ENCODE results near the gene GOLGA6B.
"Not testable (repeated sequence)": the region's sequence is repeated elsewhere in the genome, so short reads cannot be mapped to it uniquely, and the experiment has no call there.

Gene GOLGA6B, protein sequence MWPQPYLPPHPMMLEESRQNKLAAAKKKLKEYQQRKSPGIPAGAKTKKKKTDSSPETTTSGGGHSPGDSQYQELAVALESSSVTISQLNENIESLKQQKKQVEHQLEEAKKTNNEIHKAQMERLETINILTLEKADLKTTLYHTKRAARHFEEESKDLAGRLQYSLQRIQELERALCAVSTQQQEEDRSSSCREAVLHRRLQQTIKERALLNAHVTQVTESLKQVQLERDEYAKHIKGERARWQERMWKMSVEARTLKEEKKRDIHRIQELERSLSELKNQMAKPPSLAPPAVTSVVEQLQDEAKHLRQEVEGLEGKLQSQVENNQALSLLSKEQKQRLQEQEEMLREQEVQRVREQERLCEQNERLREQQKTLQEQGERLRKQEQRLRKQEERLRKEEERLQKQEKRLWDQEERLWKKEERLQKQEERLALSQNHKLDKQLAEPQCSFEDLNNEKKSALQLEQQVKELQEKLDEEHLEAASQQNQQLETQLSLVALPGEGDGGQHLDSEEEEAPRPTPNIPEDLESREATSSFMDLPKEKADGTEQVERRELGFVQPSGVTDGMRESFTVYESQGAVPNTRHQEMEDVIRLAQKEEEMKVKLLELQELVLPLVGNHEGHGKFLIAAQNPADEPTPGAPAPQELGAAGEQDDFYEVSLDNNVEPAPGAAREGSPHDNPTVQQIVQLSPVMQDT

DNA sequence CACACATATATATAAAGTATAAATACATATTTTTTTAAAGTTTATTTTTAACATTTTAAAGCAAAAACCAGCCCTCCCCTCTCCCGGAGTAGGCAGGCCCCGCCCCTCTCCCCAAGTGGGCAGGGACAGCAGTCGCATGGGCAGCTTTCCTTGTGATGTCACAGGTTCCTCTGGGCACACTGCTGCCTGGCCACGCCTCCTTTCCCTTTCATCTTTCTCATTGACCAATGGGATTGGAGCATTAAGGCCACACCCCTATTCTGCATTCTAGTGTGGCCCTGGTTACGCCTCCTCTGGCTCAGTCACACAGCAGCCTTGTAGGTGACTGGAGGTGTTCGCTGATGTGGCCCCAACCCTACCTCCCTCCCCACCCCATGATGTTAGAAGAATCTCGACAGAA, at the start of gene GOLGA6B:
Gene GOLGA6B (plus strand): TSS at position 301 of the 400 bp plus-strand sequence. CDS start 41 bp downstream, at position 342.
- DNase-seq (ENCODE audit: low read depth), result not testable (repeated sequence)

DNA sequence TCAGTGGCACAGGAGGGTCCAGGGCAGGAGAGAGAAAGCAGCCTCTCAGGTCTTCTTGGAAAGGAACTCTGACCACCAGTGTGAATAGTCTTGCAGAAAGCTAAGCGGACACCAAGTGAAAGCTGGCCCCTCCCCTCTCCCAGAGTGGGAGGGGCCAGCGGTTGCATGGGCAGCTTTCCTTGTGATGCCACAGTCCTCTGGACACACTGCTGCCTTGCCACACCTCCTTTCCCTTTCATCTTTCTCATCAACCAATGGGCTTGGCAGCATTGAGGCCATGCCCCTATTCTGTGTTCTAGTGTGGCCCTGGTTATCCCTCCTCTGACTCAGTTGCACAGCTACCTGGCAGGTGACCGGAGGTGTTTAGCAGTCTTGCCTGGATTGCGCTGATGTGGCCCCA, 49.7 kb upstream of the GOLGA6B start:
- no peak for DNase-seq (ENCODE audit: low read depth)

DNA sequence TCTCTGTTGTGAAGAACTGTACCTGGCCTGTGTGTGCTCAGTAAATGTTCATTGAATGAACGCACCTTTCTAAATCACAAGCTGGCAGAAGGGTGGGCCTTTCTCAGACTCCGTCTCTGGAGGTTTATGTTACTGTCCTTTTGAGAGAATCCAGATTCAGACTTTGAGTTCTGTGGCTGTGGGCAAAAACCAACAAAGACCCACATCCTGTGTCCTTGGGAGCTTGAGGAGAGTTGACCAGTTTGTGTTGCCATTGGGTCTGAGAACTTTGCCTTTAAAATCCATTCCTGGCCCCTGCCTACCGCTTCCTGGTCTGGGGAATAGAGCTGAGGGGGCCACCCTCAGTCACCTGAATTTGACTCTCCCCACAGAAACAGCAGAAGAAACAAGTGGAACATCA, 46.4 kb upstream of the GOLGA6B start:
- not testable (repeated sequence) for DNase-seq (ENCODE audit: low read depth)

DNA sequence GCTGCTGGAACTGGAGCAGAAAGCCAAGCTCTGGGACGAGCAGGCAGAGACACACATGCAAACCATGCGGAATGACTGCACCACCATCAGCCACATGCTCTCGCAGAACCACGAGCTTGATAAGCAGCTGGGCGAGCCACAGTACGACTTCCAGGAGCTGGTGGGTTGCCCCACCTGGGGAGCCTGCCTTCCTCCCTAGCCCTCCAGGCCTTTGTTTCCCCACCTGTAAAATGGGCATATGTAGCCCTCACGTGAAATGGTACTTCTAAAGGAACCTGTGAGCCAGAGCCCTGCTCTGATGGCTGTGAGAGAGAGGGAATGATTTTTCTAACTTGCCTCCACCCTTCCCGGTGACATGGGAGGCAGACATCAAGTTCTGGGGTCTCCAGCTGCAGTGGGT, 44.6 kb upstream of the GOLGA6B start:
- DNase-seq (ENCODE audit: low read depth), result no peak

DNA sequence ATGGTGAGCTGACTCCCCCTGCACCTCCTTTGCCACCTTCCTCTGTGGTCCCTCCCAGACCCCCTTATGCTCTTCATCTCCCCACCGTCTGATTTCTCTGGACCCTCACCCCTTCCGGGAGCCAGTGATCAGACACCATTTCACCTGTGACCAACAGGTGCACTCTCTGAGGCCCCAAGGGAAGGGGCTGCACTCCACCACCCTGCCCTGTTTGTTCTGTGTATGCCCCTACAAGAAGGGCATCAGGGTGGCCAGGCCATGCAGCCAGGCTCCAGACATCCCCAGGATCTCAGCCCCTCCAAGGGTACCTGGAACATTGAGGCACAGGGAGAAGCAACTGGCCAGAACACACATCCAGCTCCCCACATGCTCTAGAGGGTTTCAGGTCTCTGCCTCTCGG, 42.2 kb upstream of the GOLGA6B start:
- DNase-seq (ENCODE audit: low read depth), result not testable (repeated sequence)

DNA sequence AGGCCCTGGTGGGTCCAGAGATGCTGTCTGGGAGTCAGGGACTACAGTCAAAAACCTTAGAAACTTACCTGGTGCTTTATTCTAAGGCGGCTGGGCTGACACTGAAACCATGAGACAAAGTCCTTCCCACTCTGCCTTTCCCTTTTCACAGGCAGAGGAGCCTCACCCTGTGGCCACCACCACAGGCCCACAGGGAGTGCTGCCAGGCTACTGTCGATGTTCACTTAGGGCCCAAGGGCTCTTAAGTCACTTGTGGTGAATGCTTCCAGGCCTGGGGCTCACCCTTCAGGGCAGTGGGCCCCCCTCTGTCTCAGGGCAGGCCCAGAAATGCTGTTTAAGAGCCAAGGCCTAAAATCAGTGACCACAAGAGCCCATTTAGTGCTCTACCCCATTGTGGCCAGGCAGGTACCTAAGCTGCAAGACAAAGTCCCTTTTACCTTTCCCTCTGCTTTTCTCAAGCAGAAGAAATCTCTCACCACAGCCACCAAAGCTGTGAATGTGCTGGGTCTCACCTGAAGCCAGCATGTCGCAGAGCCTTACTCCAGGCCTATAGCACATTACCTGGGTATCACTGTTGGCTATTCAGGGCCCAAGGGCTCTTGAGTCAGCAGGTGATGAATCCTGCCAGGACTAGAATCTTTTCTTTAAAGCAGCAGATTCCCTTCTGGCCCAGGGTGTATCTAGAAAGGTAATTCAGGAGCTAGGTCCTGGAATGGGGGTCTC, 39.5 kb upstream of the GOLGA6B start:
- no peak for DNase-seq (ENCODE audit: low read depth)

DNA sequence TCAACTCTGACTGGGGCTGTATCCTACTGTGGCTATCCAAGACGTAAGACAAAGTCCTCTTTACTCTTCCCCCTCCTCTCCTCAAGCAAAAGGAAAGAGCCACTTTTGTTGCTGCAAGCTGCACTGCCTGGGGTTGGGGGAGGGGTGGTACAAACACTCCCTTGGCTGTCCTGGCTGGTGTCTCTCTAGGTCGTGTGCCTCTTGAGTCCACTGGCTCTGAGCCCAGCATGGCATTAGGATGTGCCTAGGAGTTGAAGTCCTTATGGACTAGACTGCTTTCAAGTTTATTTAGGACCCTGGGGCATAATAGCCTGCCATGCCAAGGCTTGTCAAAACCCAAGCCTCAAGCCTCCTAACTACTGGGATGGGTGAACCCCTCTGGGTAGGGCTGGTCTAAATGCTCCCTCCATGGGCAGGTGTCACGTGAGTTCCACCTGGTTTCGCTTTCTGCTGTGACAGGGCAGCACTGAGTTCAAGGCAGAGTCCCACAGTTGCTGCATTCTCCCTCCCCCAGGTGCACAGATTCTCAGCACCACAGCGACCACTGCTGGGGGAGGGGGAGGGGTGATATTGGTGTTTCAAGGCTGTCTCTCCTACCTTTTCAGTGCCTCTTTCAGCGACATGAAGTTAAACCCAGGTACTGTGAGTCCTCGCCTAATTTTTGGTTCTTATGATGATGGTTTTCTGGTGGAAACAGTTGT, 38.8 kb upstream of the GOLGA6B start:
- DNase-seq (ENCODE audit: low read depth), result not testable (repeated sequence)

DNA sequence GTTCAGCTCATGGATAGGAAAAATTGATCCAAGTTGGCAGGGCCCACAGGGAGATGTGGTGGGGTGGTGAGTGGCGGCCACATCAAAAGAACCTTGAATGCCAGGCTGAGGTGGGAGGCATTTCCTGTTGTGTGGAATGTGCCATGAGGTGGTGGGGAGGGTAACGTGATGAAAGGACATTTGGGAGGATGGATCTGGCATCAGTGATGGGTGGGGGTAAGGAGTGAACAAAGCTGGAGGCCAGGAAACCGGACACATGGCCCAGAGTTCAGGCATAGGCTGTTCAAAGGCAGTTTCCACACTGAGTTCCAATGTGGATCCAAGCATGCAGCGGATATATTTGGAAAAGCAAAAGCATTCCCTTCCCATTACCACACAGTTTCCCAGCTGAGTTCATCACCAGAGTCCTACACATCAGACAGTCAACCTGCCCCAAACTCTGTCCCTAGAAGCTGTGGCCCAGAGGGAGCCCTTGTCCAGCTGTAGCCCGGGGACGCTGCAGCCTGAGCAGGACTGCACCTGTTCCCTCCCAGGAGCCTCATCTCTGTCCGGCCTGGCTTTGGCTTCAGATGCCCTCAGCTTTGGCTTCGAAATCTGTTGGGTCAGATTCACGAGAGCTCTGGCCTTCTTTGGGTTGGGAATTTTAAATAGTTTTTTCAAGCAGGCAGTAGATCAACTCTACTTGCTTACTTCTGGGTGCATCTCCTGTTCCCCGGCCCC, 37.8 kb upstream of the GOLGA6B start:
- DNase-seq (ENCODE audit: low read depth), result no peak

DNA sequence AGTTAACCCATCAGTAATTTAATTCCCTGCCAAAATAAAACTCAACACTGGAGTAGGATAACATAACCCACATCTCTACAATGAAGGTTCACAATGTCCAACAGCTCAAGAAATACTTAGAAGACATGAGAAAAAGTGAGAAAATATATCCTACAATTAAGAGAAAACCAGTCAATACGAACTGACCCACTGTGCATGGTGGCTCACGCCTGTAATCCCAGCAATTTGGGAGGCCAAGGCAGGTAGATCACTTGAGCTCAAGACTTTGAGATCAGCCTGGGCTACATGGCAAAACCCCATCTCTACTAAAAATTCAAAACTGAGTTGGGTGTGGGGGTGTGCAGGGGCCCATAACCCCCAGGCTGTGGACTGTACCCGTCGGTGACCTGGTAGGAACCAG, 30.6 kb upstream of the GOLGA6B start:
- not testable (repeated sequence) for DNase-seq (ENCODE audit: low read depth)

DNA sequence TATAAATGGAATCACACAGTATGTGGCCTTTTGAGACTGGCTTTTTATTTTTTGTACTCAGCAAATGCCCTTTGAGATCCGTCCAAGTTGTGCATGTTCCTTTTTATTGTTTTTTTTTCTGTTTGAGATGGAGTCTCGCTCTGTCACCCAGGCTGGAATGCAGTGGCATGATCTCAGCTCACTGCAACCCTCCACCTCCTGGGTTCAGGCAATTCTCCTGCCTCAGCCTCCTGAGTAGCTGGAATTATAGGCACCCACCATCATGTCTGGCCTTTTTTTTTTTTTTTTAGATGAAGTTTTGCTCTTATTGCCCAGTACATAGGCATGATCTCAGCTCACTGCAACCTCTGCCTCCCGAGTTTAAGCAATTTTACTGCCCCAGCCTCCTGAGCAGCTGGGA, 28.3 kb upstream of the GOLGA6B start:
- not testable (repeated sequence) for DNase-seq (ENCODE audit: low read depth)

DNA sequence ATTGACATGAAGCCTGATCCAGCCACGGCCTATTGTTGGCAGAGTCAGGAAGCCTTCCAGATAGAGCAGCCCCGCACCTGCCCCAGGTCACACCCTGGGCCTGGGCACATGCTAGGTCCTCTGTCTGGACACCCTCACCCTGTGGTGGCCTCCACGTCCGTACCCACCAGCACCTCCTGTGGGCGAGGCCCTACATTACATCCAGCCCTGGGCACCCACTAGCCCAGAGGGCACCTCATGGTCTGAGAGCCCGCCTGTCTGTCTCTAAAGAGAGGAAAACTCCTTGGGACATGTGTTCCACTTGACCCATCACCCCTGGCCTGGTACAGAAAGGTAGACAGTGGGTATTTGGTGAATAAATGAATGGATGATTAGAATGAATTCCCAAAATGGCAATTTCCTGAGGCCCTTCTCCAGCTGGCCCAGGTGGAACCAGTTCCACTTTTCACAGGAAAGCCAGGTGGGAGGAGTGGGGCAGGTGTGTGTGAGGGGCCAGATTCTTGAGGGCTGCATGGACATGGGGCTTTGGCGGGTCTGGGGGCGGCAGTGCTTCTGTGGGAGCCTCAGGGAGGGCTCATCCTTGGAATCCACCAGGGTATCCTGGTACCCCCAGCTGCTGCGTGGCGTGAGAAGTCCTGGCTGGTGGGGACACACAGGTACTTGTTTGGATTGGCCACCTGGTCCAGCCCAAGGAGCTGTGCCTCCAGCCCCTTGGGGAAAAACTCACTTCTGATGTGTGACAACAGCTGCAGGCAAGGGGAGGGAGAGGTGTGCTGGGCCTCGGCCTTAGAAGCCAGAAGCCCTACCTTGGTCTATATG, 26.0 kb upstream of the GOLGA6B start:
- DNase-seq (ENCODE audit: low read depth), result not testable (repeated sequence)

DNA sequence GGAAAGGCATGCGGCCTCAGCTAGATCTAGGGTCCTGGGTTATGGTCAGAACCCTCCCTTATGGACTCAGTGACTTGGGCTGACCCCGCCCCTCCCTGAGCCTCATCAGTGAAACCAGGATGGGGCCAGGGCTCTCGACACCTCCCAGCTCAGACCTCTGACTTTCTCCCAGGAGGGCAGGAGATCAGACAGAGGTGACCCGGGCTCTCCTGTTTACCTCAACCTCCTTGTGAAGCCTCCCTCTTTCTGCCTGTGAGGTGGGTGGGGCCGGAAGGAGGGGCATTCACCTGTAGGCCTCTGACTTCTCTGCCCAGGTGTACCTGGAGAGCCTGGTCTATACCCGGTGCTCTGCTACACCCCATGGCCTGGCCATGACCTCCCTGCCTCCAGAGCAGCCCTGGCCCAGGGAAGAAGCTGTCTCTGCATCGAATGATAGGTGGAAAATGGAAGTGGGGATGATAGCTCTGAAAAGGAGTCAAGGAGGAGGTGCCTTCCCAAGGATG, 25.4 kb upstream of the GOLGA6B start:
- DNase-seq (ENCODE audit: low read depth), result not testable (repeated sequence)

DNA sequence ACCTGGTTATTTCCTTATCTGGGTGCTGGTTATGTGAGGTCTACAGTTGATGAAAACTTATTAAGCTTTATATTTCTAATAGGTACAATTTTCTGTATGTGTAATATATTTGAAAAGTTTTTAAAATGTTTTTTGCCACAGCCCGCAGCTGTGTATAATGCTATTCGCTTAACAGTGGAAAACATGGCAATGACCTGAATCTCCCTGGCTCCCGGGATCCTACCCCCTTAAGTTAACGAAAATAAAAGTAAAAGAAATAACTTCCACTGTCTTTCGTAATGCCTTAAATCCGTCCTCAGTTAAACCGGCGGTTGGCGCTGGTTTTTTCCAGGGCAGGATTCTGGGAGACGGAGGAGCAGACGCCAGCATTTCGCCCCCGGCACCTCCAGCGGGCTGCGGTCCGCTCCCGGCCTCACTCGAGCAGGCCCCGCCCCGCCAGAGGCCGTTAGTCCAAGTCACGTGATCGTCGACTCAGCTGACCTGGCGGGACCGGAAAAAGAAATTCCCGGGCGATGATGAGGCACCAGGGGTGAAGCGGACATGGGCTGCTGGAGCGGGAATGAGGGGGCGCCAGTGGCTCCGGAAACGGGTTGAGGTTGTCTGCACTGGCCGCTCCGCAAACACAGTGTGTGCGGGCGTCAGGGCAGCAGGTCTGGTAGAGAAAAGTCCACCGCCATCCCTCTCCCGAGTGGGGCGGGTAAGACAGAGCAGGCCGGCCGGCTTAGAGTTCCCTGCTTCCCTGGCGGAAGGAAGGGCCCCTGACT, 17.8 kb upstream of the GOLGA6B start:
- DNase-seq (ENCODE audit: low read depth), result not testable (repeated sequence)

DNA sequence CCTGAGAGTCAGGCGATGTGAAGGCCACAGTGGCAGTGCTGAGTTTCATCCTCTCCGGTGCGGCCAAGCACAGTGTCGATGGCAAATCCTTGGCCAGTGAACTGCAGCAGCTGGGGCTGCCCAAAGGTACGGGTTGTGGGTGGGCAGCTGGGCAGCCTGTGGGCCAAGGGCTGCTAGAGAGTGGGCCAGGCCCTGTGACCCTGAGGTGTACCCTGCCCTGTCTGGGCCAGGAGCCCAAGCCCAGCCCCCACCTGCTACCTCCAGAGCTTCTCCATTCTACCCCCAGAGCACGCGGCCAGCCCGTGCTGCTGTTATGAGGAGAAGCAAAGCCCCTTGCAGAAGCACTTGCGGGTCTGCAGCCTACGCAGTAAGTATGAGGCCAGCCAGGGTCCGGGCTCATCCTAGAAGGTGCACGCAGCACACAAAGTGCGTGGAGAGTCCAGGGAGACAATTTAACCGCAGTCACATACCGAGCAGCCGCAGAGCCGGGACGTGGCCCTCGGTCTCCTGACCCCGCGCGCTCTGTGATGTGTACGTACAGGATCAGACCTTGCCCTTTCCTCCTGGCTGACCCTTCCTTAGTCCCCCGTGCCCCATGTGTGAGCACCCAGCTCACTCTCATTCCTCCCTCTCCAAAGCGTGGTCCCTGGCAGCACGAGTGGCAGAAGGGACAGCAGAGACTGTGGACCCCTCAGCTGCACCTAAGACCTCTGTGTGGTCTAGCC, 14.6 kb upstream of the GOLGA6B start:
- not testable (repeated sequence) for DNase-seq (ENCODE audit: low read depth)

DNA sequence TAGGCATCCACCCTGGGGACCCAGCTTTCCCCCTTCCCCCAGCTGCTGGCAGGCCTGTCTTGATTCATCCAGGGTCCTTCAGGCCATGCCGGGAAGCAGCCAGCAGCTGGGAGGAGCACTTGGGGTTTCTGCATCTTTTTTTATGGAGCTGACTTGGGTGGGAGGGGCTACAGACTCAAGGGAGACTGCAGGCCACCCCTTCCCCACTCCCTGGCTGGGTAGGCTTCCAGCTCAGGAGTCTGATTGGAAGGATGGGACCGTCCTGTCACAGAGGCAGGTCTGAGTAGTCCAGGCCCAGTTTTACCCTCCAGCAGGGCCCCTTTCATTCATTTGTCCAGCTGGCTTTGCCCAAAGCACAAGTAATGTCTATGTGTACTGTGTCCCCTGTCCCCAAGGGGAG, 12.2 kb upstream of the GOLGA6B start:
- DNase-seq (ENCODE audit: low read depth), result not testable (repeated sequence)

DNA sequence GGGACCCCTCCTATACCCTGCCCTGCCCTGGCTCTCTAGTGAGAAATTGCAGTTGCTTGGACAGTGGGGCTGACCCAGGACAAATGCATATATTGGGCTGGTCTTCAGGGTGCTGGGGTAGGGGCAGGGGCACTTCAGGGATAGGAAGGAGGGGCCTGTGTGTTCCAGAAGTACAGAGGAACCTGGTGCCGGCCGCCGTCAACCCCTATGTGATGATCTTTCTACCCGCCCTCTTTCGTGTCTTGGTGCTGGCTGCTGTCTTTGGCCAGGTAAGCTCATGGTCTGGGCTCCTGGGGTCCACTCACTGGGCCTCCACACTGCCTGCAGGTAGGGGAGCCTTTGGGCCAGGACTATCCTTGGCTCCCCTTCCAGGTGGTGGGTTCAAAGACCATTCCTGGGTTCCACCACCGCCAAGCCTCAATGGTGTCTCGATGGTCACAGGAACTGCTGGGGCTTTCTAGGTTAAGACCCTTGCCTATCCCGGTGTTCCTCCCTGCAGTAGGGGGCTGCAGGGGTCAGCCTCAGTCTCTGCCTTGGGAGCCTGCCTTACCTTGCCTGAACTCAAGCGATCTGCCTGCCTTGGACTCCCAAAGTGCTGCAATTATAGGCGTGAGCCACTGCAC, 5.8 kb upstream of the GOLGA6B start:
- not testable (repeated sequence) for DNase-seq (ENCODE audit: low read depth)

DNA sequence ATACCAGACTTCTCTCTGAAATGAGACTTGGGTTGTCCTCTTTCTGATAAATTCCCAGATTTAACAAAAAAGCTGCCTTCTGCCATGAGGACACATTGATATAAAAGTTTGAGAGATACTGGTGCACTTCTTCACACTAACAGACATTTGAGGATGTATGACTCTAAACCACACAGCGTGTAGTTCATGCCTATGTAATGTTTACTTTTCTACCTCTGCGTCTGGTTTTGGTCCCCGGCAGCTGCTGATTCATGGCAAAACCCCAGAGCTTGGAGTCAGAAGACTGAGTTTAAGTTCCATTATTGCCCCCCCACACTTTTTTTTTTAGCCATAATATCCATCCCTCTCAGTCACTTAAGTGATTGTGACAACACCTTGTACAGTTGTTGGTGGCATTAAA, 1.5 kb downstream of the GOLGA6B start:
- not testable (repeated sequence) for DNase-seq (ENCODE audit: low read depth)

DNA sequence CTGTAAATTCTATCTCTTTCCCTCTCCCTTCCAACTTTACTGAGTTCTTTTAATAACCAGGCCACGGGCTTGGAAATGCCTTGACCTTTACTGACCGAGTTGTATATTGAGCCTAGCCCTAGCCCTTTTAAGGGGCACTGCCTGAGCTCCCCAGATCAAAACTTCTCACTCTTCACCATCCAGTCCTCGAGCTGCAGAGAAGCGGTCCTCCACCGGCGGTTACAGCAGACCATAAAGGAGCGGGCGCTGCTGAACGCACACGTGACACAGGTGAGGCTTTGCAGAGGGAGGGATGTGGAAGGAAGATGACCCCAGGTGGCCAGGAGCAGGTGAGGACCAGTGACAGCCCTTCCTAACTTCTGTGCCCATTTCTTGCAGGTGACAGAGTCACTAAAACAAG, 6.6 kb downstream of the GOLGA6B start:
- not testable (repeated sequence) for DNase-seq (ENCODE audit: low read depth)
